Neural progenitor cell (in vitro differentiated cells): ENCODE measurements around the gene VTI1A.

Source experiments
- EZH2 ChIP-seq: fragments of 200-600 bp; sonication (generic); IDR thresholded peaks from 2 replicates; pipeline ENCODE4 v1.6.1; 2017; ENCODE audit warnings: antibody characterized with exemption, mild to moderate bottlenecking, moderate library complexity
- EZH2phosphoT487 ChIP-seq: fragments of 200-600 bp; sonication (generic); IDR thresholded peaks from 2 replicates; pipeline ENCODE4 v1.6.1; 2017; ENCODE audit warnings: antibody characterized with exemption
- TF ChIP-seq, protein P1 (sequence below): fragments of 200-600 bp; sonication (generic); IDR thresholded peaks from 2 replicates; pipeline ENCODE4 v1.5.1; 2017; ENCODE audit warnings: antibody characterized with exemption, mild to moderate bottlenecking

DNA sequence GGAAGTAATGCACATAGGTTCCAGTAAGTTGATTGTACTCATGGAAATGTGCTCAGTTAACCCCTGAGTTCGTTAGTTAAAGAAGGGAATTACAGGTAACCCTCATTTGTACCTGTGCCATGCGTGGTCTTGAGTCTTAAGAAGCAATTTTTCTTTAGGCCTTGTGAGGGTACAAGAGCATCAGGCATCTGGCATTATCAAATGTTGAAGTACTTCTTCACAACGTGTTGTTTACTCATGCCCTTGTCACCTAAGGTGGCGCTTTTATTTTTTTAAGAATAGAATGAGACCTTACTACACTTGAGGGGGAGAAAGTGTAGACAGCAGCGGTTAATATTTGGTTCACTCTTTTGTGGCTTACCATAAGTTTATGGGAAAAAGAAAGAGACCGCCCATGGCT lies 167.1 kb downstream of the VTI1A start:
- TF ChIP-seq, protein P1, sequence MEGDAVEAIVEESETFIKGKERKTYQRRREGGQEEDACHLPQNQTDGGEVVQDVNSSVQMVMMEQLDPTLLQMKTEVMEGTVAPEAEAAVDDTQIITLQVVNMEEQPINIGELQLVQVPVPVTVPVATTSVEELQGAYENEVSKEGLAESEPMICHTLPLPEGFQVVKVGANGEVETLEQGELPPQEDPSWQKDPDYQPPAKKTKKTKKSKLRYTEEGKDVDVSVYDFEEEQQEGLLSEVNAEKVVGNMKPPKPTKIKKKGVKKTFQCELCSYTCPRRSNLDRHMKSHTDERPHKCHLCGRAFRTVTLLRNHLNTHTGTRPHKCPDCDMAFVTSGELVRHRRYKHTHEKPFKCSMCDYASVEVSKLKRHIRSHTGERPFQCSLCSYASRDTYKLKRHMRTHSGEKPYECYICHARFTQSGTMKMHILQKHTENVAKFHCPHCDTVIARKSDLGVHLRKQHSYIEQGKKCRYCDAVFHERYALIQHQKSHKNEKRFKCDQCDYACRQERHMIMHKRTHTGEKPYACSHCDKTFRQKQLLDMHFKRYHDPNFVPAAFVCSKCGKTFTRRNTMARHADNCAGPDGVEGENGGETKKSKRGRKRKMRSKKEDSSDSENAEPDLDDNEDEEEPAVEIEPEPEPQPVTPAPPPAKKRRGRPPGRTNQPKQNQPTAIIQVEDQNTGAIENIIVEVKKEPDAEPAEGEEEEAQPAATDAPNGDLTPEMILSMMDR = no peak
- TF ChIP-seq EZH2 (no peak), EZH2phosphoT487 (no peak)
